MM.1S (cell line): ENCODE data around the gene C11orf86.

Experiments used
- DNase-seq: peaks from one replicate; pipeline ENCODE4 v3.0.0-alpha.2; 2015
- H2AFZ ChIP-seq: fragments of 300-600 bp; sonication (generic); 2 replicates; pipeline ENCODE4 v1.6.0; 2016; ENCODE audit warnings: antibody characterized with exemption, low read length
- H3F3A ChIP-seq: fragments of 300-600 bp; sonication (generic); 2 replicates; pipeline ENCODE4 v1.6.1; 2016; ENCODE audit warnings: mild to moderate bottlenecking, antibody characterized with exemption, low read length, moderate library complexity, mixed read lengths; ENCODE audit not compliant: insufficient read depth
- H3K27ac ChIP-seq: fragments of 300-600 bp; sonication (generic); 2 replicates; pipeline ENCODE4 v1.5.1; 2016; ENCODE audit warnings: mild to moderate bottlenecking, low read length
- H3K27me3 ChIP-seq: fragments of 300-600 bp; sonication (generic); replicated peaks from 2 replicates; pipeline ENCODE4 v1.6.0; 2016; ENCODE audit warnings: low read length; ENCODE audit not compliant: insufficient read depth
- H3K36me3 ChIP-seq: fragments of 300-600 bp; sonication (generic); replicated peaks from 2 replicates; pipeline ENCODE4 v1.6.1; 2016; ENCODE audit warnings: mild to moderate bottlenecking, low read length, mixed read lengths; ENCODE audit not compliant: insufficient read depth
- H3K4me1 ChIP-seq: fragments of 300-600 bp; sonication (generic); 2 replicates; pipeline ENCODE4 v1.6.1; 2016; ENCODE audit warnings: low read length, mixed read lengths
- H3K4me2 ChIP-seq: fragments of 300-600 bp; sonication (generic); 2 replicates; pipeline ENCODE4 v1.6.0; 2016; ENCODE audit warnings: low read depth, low read length
- H3K4me3 ChIP-seq: fragments of 300-600 bp; sonication (generic); 2 replicates; pipeline ENCODE4 v1.5.1; 2016; ENCODE audit warnings: low read length, mixed read lengths
- H3K79me2 ChIP-seq: fragments of 300-600 bp; sonication (generic); 2 replicates; pipeline ENCODE4 v1.6.1; 2016; ENCODE audit warnings: mixed run types, low read length, mixed read lengths
- H3K9ac ChIP-seq: fragments of 300-600 bp; sonication (generic); 2 replicates; pipeline ENCODE4 v1.6.1; 2016; ENCODE audit warnings: low read length, mixed read lengths
- H3K9me2 ChIP-seq: fragments of 300-600 bp; sonication (generic); replicated peaks from 2 replicates; pipeline ENCODE4 v1.6.1; 2016; ENCODE audit warnings: mild to moderate bottlenecking, low read length, mixed read lengths; ENCODE audit not compliant: insufficient read depth
- H3K9me3 ChIP-seq: fragments of 300-600 bp; sonication (generic); replicated peaks from 2 replicates; pipeline ENCODE4 v1.6.1; 2016; ENCODE audit warnings: mild to moderate bottlenecking, low read length, mixed read lengths; ENCODE audit not compliant: insufficient read depth
- H4K20me1 ChIP-seq: fragments of 300-600 bp; sonication (generic); 2 replicates; pipeline ENCODE4 v1.6.1; 2016; ENCODE audit warnings: mild to moderate bottlenecking, low read length, moderate library complexity, mixed read lengths; ENCODE audit not compliant: insufficient read depth
- EZH2 ChIP-seq: fragments of 300-600 bp; sonication (generic); optimal IDR thresholded peaks from 2 replicates; pipeline ENCODE3; 2017; ENCODE audit warnings: low read depth, mild to moderate bottlenecking, antibody characterized with exemption, low read length, mixed read lengths
- EZH2phosphoT487 ChIP-seq: fragments of 300-600 bp; sonication (generic); IDR thresholded peaks from 2 replicates; pipeline ENCODE4 v1.6.1; 2018; ENCODE audit warnings: antibody characterized with exemption, low read length
- TF ChIP-seq, protein P1 (sequence below): fragments of 300-600 bp; sonication (generic); IDR thresholded peaks from 2 replicates; pipeline ENCODE4 v1.5.1; 2016; ENCODE audit warnings: antibody characterized with exemption, low read length, mixed read lengths

The C11orf86 gene

DNA sequence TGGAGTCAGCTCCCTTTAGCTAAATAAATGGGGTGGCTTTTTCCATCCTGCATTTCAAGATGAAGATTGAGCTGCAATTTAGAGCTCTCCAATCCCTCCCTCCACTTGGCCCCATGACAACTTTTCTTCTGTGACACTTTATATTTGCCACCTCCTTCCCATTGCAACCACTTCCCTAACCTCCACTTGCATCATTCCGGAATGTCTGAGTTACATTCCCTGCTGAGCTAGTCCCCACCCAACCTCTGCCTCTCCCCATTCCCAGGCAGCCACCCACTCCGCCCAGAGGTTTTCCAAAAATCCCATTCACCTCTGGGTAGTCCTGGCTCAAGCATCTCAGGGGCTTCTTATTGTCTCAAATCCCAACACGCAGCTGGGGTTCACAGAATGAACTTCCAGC lies 41.6 kb upstream of the C11orf86 start:
- Histone ChIP-seq H2AFZ (no peak overlapping the region), H3K79me2 (no peaks in the 10 kb centered on the region), H3K4me1 (no peaks in the 10 kb centered on the region), H4K20me1 (no peaks in the 10 kb centered on the region), H3K9ac (no peak overlapping the region), H3K9me2 (no peaks in the 10 kb centered on the region), H3K4me3 (no peak overlapping the region), H3K9me3 (no peaks in the 10 kb centered on the region), H3F3A (no peaks in the 10 kb centered on the region), H3K36me3 (no peaks in the 10 kb centered on the region), H3K4me2 (no peak overlapping the region), H3K27ac (no peak overlapping the region), H3K27me3 (peaks cover 27% of the 10 kb centered on the region)
- TF ChIP-seq, protein P1, sequence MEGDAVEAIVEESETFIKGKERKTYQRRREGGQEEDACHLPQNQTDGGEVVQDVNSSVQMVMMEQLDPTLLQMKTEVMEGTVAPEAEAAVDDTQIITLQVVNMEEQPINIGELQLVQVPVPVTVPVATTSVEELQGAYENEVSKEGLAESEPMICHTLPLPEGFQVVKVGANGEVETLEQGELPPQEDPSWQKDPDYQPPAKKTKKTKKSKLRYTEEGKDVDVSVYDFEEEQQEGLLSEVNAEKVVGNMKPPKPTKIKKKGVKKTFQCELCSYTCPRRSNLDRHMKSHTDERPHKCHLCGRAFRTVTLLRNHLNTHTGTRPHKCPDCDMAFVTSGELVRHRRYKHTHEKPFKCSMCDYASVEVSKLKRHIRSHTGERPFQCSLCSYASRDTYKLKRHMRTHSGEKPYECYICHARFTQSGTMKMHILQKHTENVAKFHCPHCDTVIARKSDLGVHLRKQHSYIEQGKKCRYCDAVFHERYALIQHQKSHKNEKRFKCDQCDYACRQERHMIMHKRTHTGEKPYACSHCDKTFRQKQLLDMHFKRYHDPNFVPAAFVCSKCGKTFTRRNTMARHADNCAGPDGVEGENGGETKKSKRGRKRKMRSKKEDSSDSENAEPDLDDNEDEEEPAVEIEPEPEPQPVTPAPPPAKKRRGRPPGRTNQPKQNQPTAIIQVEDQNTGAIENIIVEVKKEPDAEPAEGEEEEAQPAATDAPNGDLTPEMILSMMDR = no peak
- TF ChIP-seq EZH2phosphoT487 (no peak), EZH2 (no peak)
- DNase-seq = no peak

DNA sequence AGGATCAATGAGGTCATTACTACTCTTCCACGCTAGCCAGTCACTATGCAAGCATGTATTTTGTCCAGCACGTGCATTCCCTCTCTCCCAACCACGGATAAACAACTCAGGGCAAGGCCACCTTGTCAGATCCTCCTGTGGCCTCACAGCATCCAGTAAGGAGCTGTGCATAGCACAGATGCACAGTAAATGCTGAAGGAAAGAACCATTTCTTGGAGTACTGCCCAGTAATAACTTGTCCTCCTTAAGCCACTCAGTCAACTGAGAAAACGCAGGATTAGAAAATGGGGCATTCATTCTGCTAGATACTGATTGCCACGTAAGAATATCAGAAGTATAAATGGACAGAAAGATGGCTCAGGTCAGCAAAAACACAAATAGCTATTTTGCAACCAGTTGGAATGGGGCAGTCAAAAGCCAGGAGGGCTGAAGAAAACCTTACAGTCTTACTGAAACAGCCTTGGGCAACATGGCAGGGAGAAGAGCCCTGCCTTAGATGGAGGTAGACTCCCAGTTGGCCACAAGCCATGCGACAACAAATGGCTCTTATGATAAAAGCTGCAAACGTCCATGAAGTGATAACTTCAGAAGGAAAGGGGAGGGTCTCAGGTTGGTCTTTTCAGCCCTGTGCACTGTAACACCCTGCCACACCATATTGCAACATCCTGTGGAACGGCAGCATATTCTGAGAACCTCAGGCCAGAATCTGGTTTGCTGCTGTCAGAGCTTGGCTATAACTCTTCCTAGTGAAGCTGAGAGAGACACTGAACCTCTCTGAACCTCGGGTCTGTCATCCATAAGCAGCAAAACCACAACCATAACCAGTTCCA lies 39.9 kb upstream of the C11orf86 start:
- Histone ChIP-seq H3K27ac (no peak overlapping the region), H3K79me2 (no peaks in the 10 kb centered on the region)
- TF ChIP-seq EZH2 (no peak), EZH2phosphoT487 (no peak)
- TF ChIP-seq, protein P1 = no peak

DNA sequence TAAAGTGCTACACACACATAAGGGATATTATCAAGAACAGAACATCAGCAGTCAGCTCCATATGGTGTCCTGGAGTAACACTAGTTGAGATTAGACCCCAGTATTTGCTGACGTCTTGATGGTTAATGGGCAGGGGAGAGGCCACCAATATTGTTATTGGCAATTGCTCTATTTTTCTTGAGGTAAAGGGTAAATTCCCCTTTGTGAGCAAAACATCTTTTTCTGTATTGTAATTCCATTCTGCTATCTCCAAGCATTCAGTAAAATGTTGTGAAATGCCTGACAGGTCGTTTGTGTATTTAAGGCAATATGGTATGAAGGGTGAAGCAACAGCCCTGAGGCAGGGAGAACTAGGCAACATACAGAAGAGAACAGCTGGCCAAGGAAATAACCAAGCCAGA lies 38.8 kb upstream of the C11orf86 start:
- H3K9me2 ChIP-seq = no peaks in the 10 kb centered on the region
- no peak overlapping the region for H3K27ac ChIP-seq
- H3K79me2 ChIP-seq = no peaks in the 10 kb centered on the region
- H3K4me2 ChIP-seq = no peak overlapping the region
- no peak overlapping the region for H3K4me3 ChIP-seq
- peaks cover 27% of the 10 kb centered on the region for H3K27me3 ChIP-seq
- H3K9ac ChIP-seq = no peak overlapping the region
- no peak for DNase-seq
- H3K9me3 ChIP-seq = no peaks in the 10 kb centered on the region
- no peaks in the 10 kb centered on the region for H3F3A ChIP-seq
- TF ChIP-seq, protein P1 = no peak
- TF ChIP-seq EZH2 (no peak), EZH2phosphoT487 (no peak)
- H3K4me1 ChIP-seq = no peaks in the 10 kb centered on the region
- no peak overlapping the region for H2AFZ ChIP-seq
- no peaks in the 10 kb centered on the region for H4K20me1 ChIP-seq
- no peaks in the 10 kb centered on the region for H3K36me3 ChIP-seq

More for the DNA sequence above, 39.9 kb upstream of the C11orf86 start:
- peaks cover 27% of the 10 kb centered on the region for H3K27me3 ChIP-seq
- no peak overlapping the region for H3K4me2 ChIP-seq
- H3K9me3 ChIP-seq = no peaks in the 10 kb centered on the region
- H3K4me3 ChIP-seq = no peak overlapping the region
- H3K9ac ChIP-seq = no peak overlapping the region
- no peak for DNase-seq
- no peaks in the 10 kb centered on the region for H4K20me1 ChIP-seq
- H2AFZ ChIP-seq = no peak overlapping the region
- H3K9me2 ChIP-seq = no peaks in the 10 kb centered on the region
- no peaks in the 10 kb centered on the region for H3K36me3 ChIP-seq
- H3K4me1 ChIP-seq = no peaks in the 10 kb centered on the region
- no peaks in the 10 kb centered on the region for H3F3A ChIP-seq
